Cardiac muscle cell (in vitro differentiated cells and primary cell): ENCODE results near the gene DBF4B. TPM values are rescaled to one million over a fixed set of nuclear protein-coding genes. Genes with fewer than 3 reads are reported as not detected.
A peak's percentile ranks its signal among the peaks of the same experiment; 100 is the strongest.

Source experiments
- DNase-seq, 2 donors: peaks; one replicate each; pipeline versions ENCODE4 v3.0.0 to v3.0.0-alpha.2; 2010 to 2017; ENCODE audit warnings: low read depth in 1 of 2, low spot score in 1 of 2
- H3K27ac ChIP-seq: fragments of 200-600 bp; sonication (generic); 2 replicates; pipeline ENCODE4 v1.5.1; 2016
- H3K27me3 ChIP-seq: fragments of 200-600 bp; sonication (generic); 2 replicates; pipeline ENCODE4 v1.6.0; 2016; ENCODE audit warnings: control low read depth
- H3K36me3 ChIP-seq: fragments of 200-600 bp; sonication (generic); 2 replicates; pipeline ENCODE4 v1.5.1; 2016; ENCODE audit warnings: control low read depth
- H3K4me1 ChIP-seq: fragments of 200-600 bp; sonication (generic); 2 replicates; pipeline ENCODE4 v1.8.1; 2017; ENCODE audit warnings: low read depth, mild to moderate bottlenecking, mixed run types
- H3K4me3 ChIP-seq: fragments of 200-600 bp; sonication (generic); 2 replicates; pipeline ENCODE4 v1.5.1; 2016; ENCODE audit warnings: mild to moderate bottlenecking
- H3K9me3 ChIP-seq: fragments of 200-600 bp; sonication (generic); 2 replicates; pipeline ENCODE4 v1.5.1; 2017; ENCODE audit warnings: low read depth, mild to moderate bottlenecking, control low read depth
- CTCF ChIP-seq: IDR thresholded peaks from 2 replicates; pipeline ENCODE4 v1.5.1; 2012; ENCODE audit warnings: low read depth, mild to moderate bottlenecking, low read length
- polyA plus RNA-seq: library from polyadenylated mRNA; unstranded; fragments of >200 nt; fragmentation: Nextera tagmentation; extraction: Ambion mirVana; gene quantifications from 2 replicates; pipeline ENCODE4 v1.2.1, GENCODE V29; 2016
- total RNA-seq: library from RNA; depleted of rRNA; stranded (reverse); fragments of >200 nt; gene quantifications from 2 replicates; pipeline ENCODE4 v1.2.3, GENCODE V29; 2016

DBF4B gene
- 12.2 and 26.8 TPM in 2 replicates for total RNA-seq
- polyA plus RNA-seq = 15.3 and 23.2 TPM in 2 replicates

GRCh38 chr17:44708401-44709263 lies at the start of gene DBF4B:
Gene DBF4B, plus strand, starts transcription at chr17:44708665. Its CDS starts 156 bp downstream, at chr17:44708821.
- Histone ChIP-seq H3K27me3 (no peaks in the 10 kb centered on the region), H3K4me1 (peaks cover 3% of the 10 kb centered on the region)

GRCh38 chr17:44661835-44662234 lies 46.6 kb upstream of the DBF4B start:
- Histone ChIP-seq H3K4me3 (no peak overlapping the region), H3K36me3 (no peaks in the 10 kb centered on the region), H3K4me1 (no peaks in the 10 kb centered on the region), H3K27me3 (peaks cover 11% of the 10 kb centered on the region), H3K27ac (no peak overlapping the region), H3K9me3 (no peaks in the 10 kb centered on the region)
- no peak for TF ChIP-seq CTCF
- DNase-seq = no peak

More at GRCh38 chr17:44708401-44709263, at the start of gene DBF4B:
- Histone ChIP-seq H3K4me3 (peak within 1 kb of the TSS; percentile 87), H3K27ac (peak within 1 kb of the TSS; percentile 93), H3K36me3 (no peaks in the 10 kb centered on the region), H3K9me3 (no peaks in the 10 kb centered on the region)
- peak; percentile 88 to 95 for DNase-seq
- TF ChIP-seq CTCF = no peak

GRCh38 chr17:44663095-44663494 lies 45.4 kb upstream of the DBF4B start:
- H3K4me1 ChIP-seq = no peaks in the 10 kb centered on the region
- H3K9me3 ChIP-seq = no peaks in the 10 kb centered on the region
- no peak for TF ChIP-seq CTCF
- H3K27me3 ChIP-seq = no peaks in the 10 kb centered on the region
- no peak for DNase-seq
- no peaks in the 10 kb centered on the region for H3K36me3 ChIP-seq
- H3K27ac ChIP-seq = no peak overlapping the region
- no peak overlapping the region for H3K4me3 ChIP-seq

GRCh38 chr17:44664867-44665266 lies 43.6 kb upstream of the DBF4B start:
- DNase-seq = no peak
- H3K4me3 ChIP-seq = no peak overlapping the region
- no peaks in the 10 kb centered on the region for H3K9me3 ChIP-seq
- no peak overlapping the region for H3K27ac ChIP-seq
- no peak for TF ChIP-seq CTCF
- no peaks in the 10 kb centered on the region for H3K27me3 ChIP-seq
- H3K36me3 ChIP-seq = no peaks in the 10 kb centered on the region
- H3K4me1 ChIP-seq = no peaks in the 10 kb centered on the region

GRCh38 chr17:44666006-44666405 lies 42.5 kb upstream of the DBF4B start:
- H3K4me3 ChIP-seq = no peak overlapping the region
- H3K9me3 ChIP-seq = no peaks in the 10 kb centered on the region
- no peaks in the 10 kb centered on the region for H3K36me3 ChIP-seq
- no peaks in the 10 kb centered on the region for H3K27me3 ChIP-seq
- TF ChIP-seq CTCF = no peak
- H3K4me1 ChIP-seq = no peaks in the 10 kb centered on the region
- no peak for DNase-seq
- H3K27ac ChIP-seq = no peak overlapping the region
